Middle frontal gyrus (tissue), 1 donor: ENCODE results near the gene IGDCC3.
"Not testable (repeated sequence)": the region's sequence is repeated elsewhere in the genome, so short reads cannot be mapped to it uniquely, and the experiment has no call there.

Source experiments
- DNase-seq: peaks from one replicate; pipeline ENCODE4 v3.0.0-alpha.2; 2015; ENCODE audit warnings: low spot score; ENCODE audit errors: extremely low spot score

Gene IGDCC3

DNA sequence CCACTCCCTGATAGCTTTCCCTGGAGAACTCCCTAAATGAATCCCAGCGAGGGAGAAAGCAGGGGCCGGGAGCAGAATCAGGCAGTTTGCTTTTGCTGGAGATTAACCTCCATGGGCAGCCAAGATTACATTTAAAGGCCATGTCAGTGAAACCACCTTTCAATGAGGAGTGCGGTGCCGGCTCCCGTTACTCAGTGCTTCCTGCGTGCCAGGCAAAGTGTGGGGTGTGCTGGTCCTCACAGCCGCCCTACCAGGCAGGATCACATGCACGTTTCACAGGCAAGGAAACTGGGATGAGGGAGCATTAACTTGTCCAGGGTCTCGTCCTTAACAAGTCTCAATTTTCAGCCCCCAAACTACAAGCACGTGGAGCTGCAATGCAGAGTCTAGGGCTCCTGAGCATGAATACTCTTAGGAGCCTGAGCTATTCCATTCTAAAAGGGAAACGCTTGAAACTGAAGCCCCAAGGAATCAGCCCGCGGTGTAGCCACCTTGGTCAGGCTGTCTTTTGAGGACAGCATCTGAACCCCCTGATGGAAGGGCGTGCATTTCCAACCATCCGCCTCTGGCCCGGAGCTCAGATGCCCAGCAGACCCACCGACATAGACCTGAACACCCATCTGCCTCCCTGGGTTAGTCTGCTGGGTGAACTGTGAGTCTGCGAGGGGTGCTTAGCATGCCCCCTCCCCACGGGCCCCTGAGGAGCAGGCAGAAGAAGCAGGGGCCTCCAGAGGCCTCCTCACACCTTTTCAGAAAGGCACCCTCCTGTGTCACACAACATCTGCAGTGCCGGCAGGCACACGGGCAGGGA is 5.6 kb downstream of the IGDCC3 start:
- DNase-seq, result no peak

DNA sequence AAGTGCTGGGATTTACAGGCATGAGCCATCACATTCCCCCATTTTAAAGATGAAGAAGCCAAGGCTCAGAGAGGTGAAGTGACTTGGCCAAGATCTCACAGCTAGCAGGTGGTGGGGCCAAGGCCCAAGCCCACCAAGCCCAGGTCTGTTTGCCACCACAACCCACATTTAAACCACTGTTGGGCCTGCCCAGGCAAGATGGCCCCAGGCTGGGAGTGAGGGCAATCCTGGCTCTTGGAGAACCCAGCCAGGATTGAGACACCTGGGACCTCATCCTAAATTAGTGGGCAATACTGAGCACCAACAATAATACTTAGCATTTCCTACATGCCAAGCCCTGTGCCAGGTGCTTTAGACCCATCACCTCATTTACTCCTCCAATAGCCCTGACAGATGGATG is 6.9 kb downstream of the IGDCC3 start:
- no peak for DNase-seq

DNA sequence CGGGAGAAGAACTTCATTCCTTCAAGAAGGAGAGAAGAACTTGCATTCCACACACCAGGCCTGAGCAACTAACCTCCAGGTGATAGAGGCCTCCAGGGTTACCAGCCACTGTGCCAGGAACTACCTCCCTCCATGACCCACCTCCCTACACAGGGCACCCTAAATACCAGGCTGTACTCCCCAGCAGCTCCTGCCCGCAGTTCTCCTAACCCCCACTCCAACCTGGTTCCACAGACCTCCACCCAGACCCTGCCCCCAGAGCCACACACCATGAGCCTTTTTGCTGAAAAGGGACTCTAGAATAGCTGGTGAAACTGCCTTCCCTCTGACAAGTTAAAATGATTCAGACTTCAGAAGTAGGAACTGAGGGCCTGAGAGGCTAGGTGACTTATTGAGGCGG is 8.2 kb downstream of the IGDCC3 start:
- DNase-seq, result no peak

DNA sequence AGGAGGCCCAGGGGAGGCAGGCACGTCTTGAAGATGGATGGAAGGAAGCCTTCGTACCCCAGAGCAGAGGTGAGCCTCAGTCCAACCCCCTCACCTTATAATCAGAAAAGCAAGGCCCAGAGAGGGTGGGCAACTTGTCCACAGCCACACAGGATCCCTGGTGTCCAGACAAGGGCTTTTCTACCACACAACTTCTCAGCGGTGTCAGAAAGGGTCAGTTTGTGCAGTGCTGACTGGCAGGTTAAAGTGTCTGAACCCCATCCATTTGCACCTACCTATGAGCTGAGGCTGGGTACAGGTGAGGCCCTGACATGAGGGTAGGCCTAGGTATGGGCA is 8.6 kb downstream of the IGDCC3 start:
- DNase-seq, result no peak

DNA sequence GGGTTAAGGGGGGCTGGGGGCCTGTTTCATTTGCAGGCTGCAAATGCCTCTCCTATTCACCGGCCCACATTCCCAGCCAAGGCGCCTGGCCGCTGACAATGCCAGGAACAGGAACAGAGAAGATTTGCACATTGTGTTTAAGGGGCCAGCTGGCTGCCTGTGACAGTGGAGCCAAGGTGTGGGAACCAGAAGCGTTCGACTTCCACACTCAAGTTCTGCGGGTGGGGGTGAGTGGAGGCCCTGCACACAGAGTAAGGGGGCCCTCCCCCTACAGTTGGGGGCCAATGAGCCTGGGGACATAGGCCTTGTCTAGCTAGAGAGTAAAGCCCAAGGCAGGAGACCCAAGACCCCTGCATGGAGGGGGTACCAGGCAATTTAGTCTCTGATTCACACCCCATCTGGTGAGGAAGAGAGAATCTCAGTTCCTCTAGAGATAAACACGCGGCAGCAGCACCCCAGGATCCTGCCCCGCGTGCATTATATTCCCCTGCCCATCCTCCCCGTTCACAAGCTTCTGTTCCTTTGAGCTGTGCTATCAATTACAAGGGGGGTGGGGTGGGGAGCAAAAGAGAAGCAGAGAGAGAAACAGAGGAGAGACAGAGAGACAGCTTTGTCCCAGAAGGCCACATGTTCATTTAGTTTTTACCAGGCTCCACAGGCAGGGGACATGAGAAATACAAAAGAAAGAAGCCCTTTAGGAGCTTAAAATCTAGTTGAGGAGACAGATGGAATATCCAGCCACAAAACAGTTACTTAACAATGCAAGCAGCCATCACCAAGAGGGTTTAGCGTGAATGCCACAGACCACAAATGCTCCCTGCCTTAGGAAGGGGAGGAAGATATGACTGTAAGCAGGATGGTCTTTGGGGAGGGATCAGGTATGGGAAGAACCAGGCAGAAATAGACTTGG is 9.2 kb downstream of the IGDCC3 start:
- no peak for DNase-seq

DNA sequence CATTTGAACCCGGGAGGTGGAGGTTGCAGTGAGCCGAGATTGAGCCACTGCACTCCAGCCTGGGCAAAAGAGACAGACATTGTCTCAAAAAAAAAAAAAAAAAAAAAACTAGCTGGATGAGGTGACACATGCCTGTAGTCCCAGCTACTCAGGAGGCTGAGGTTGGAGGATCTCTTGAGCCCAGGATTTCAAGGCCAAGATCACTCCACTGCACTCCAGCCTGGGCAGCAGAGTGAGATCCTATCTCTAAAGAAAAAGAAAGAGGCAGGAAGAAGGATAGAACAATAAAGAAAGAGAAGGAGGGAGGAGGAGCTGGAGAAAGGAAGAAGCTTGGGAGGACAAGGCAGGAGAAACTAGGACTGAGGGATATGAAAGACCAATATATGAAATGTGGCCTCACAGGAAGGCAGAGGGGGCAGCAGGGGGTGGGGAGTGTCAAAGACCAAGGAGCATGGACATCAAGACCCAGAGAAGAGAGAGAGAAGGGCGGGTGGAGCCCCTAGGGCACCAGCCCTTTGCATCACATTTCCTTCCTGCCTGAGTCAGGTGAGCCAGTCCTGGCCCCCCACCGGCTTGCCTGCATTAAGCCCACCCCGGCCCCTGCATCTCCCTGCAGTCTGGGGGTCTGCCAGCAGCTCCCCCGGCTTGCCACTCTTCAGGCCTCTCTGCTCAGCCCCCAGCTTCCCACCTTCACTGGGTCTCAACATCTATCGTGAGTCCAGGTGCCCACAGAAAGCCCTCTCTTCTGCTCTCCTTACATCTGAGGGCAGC is 11.5 kb downstream of the IGDCC3 start:
- no peak for DNase-seq

DNA sequence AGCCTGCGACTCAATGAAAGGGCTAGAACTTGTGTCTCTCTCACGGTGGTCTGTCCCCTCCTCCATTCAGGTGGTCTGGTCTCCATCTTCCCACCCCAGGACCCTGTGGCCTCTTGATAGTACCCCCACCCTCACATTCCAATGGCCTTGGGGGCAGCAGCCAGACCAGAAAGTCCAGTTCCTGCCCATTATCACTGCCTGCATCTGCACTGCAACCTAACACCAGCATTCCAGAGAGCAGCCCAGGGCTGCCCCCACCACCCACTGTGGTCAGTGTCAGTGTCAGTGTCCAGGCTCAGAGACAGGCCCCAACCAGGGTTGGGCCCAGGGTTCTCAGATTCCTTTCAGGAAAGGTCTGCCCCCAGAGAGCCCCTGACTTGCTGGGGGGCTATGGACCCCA is 12.6 kb downstream of the IGDCC3 start:
- no peak for DNase-seq

DNA sequence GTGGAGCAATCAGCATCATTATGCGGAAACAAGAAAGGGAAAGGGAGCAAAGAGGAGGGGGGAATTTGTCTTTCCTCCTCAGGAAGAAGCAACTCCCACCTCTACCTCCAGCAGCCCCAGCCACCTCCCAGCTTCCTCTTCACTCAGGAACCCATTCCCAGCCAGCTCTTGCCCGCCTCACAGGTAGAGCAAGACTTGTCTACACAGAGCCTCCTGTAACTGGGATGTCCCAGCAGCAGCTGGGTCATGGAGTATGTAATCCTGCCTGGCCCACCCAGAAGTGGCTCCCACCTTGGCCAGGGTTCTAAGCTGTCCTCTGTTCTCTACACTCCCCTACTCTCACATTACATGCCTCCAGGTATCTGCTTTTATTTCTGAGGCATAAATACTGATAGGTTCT is 14.0 kb downstream of the IGDCC3 start:
- DNase-seq, result no peak

DNA sequence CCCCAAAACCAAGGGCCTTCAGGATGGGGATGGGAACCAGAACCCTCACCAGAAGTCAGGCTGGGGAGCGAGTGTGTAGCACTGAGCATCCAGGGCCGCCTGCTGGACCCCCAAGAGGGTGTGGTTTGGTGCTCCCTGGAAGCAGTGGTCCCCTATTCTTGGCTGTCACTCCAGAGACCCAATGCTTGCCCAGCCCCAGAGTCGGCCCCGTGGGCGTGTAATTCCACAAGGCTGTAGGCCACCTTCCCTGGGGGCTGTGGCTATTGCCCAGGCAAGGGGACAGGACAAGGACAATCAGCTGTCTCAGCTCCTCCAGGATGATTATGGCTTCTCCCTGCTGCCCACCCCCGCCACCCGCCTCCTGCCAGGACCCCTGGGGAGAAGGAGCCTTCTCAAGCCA is 14.5 kb downstream of the IGDCC3 start:
- no peak for DNase-seq

DNA sequence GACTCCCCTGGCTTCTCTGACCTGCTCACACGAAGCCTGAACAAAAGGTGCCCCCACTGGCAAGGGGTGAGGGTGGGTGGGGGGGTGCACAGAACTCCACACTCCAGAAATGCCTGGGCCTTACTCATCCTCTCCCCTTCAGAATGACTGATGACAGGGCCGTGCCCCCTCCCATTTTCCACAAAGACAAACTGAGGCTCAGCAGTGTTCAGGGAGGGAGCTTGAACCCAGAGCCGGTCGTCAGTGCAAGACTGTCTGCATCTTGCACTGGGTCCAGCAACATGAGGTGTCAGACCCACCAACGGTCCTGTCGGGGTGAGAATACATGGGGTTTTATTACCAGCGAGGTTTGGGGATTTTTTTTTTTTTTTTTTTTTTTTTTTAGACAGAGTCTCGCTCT is 15.3 kb downstream of the IGDCC3 start:
- no peak for DNase-seq

DNA sequence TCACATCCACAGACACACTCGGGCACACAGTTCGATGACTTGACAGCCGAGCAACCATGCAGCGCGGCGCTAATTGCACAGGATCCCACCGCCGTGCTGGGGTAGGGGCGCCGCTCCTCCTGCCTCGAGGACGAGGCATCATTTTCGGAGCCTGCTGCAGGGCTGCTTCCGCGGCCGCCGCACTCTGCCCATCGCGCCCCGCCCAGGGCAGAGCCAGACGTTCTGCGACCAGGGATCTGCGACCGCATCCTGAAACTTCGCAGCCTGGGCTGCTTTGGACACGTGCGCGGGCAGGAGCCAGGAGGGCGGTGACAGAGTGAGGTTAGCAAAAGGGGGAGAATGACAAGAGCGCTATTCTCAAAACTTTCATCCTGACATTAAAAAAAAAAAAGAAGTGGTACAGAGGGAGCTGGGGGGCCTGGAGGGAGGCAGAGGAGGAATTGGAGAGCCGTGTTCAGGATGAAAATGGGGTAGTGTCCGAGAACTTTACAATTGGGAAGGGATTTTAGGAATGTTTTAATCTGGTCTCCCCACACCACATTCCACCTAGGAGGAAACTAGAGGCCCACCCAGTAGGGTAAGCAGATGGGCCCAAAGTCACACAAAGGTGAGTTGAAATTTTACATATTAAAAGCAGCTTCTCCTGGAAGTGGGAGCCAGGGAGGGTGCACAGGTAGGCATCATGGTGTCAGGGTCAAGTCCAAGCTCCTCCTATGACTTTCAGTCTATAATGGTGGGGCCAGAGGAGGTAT is 15.9 kb downstream of the IGDCC3 start:
- no peak for DNase-seq

DNA sequence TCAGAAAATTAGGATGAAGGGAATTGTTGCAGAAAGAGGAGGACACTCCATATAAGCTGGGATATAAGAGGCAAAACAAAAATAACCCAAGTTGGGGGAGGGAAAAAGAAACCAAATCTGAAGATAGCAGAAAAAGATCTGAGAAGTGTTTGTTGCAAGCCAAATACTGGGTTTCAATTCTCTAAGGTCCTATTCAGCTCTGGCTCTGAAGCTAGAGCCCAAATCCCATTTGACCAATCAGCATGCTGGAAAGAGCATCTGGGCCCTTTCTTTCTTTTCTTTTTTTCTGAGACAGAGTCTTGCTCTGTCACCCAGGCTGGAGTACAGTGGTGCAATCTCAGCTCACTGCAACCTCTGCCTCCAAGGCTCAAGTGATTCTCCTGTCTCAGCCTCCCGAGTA is 17.3 kb downstream of the IGDCC3 start:
- DNase-seq, result no peak

DNA sequence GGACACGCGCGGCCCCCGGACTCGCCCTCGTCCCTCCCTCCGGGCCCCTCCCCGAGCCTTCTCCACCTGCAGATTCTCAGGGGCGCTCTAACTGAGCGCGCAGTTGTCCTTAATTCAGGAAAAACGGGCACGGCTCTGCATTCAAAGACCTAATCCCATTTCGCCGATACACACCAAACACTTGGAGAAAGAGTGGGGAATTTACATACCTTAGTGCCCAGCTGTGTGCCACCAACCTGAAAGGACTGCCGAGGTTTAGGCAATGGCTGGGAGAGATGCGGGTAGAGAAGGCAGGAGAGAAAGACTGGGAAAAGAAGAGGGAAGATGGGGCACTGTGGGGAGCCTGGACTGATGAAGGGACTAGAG is 21.8 kb downstream of the IGDCC3 start:
- DNase-seq, result no peak

DNA sequence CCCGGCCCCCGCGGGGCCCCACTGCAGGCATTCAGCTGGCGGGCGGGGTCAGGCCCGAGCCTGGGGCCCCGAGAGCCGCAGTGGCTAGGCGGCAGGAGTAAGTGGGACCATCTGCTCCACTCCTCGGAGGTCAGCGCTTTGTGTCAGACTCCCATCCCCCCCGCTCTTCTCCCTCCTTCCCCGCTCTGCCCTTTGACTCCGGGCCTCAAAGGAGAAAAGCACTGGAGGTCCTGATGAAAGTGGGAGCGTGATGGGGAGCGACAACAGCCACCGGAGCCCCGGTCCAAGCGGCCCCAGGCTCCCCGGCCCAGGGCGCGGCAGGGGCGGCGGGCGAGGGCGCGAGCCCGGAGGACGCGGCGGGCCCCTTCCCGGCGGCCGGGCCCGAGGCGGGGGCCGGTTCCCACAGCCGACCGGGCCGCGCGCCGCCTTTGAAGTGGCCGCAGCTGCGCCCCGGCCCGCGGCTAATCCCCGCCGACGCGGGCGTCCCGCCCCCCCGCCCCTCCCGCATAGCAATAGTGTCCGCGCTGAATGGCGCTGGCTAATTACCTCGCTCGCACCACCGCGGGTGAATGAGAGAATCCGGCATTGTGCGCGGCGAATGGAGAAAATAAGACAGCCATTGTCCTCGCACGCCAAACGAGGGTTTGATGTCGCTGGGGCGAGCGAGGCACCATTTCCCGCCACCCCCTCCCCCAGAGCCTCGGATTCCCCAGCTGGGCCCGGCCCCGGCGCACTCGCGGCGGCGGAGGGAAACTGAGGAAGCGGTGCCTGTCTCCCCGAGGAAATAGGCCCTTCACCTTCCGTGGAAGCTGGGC is 22.4 kb downstream of the IGDCC3 start:
- peak; percentile 11 for DNase-seq

DNA sequence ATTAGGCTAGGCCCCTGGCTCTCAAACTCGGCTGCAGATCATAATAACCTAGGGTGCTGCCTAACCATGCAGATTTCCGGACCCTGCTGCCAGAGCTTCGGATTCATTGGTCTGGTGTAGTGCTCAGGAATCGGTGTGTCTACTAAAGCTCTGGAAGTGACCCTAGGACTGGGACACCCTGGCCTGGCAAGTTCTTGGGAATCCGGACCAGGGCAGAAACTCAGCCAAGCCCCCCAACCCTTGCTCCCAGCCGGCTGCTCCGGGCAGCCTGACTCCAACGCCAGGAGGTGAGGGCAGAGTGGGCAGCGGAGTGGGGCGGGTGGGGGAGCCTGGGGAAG is 23.0 kb downstream of the IGDCC3 start:
- no peak for DNase-seq

DNA sequence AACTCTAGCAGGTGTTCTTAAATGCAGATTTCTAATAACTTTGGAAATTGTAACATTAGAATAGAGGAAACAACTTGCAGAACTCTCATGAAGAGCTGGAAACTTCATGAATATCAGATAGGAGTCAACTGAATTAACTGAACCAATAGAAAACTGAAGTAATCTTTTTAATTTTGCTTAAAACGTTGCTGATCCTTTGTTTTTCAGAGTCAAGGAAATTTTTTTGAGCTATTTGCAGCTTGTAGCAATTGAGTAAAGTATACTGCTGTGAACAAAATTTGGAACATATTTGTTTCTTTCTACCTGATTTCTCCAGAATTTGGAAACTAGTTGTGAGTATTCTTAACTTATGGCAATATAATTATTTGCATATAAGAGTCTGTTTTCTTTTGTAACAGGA is 25.8 kb downstream of the IGDCC3 start:
- DNase-seq, result not testable (repeated sequence)

DNA sequence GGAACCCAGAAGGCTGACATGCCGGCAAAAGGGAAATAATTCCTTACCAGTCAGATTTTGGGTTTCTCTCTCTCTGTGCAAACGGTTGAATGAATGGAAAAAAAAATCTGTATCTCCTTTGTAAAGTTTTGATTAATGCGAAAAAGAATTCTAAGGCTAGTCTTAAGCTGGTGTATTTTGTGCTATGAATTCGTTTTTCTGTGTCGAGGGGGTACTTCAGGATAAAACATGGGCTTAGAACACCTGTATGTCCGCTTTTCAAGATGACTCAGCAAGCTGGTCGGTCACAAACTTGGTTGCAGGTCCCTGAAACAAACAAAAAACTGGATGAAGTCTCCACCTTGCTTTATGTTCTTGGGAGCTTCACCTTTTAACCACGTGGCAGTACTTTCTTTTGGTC is 28.5 kb downstream of the IGDCC3 start:
- no peak for DNase-seq

DNA sequence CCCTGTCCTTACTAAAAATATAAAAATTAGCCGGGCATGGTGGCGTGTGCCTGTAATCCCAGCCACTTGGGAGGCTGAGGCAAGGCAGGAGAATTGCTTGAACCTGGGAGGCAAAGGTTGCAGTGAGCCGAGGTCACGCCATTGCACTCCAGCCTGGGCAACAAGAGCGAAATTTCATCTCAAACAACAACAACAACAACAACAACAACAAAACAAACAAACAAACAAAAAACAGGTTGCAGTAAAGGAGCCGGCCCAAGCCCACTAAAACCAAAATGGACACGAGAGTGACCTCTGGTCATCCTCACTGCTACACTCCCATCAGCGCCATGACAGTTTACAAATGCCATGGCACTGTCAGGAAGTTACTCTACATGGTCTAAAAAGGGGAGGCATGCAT is 30.0 kb downstream of the IGDCC3 start:
- not testable (repeated sequence) for DNase-seq

DNA sequence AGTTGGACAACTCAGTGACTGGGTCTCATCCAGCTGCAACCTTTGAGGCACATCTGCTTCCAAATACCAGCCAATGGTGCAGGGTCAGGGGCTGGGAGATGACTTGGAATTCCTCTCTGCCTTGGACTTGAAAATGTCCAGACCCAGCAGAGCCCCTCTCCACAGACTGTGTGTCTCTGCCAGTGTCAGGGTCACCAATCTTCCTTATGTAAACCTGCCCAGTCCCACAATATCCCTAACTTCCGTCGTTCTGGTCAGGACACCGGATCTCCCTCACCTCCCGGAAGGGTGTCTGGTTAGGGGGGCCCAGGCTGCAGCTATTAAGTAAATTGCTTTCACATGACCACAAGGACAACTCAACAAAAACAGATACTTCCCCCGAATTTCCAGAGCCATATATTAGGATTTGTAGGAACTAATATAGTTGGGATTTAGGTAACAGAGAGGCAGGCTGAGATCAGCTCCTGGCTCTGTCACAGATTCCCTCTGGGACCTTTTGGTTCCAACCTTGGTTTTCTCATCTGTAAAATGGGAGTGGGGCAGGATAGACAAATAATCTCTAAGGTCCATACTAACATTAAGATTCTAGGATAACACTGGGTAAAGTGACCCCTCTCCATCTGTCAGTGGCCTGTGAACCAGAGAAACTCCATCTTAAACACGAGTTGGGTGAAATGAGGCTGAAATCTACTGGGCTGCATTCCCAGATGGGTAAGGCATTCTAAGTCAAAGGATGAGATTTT is 30.8 kb downstream of the IGDCC3 start:
- no peak for DNase-seq

DNA sequence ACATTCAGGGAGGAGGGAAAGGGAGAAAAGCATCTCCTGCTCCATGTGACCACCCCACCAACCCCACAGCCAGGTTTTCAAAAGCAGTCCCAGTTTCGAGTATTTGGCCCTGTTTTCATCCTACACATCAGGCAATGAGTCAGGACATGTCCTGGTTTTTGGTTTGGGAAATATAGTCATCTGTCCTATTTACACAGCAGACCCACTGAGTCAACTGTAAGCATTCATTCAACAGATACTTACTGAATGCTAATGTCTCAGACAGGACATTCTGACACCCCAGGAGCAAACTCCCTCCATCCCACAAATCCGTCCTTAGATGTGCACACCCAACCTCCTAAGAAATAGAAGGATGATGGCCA is 32.9 kb downstream of the IGDCC3 start:
- DNase-seq, result no peak
